ENCODE measurements around the gene FASTKD1. TPM values are rescaled to one million over a fixed set of nuclear protein-coding genes. Genes with fewer than 3 reads are reported as not detected.
"Not testable (repeated sequence)": the region's sequence is repeated elsewhere in the genome, so short reads cannot be mapped to it uniquely, and the experiment has no call there.

FASTKD1 gene, protein sequence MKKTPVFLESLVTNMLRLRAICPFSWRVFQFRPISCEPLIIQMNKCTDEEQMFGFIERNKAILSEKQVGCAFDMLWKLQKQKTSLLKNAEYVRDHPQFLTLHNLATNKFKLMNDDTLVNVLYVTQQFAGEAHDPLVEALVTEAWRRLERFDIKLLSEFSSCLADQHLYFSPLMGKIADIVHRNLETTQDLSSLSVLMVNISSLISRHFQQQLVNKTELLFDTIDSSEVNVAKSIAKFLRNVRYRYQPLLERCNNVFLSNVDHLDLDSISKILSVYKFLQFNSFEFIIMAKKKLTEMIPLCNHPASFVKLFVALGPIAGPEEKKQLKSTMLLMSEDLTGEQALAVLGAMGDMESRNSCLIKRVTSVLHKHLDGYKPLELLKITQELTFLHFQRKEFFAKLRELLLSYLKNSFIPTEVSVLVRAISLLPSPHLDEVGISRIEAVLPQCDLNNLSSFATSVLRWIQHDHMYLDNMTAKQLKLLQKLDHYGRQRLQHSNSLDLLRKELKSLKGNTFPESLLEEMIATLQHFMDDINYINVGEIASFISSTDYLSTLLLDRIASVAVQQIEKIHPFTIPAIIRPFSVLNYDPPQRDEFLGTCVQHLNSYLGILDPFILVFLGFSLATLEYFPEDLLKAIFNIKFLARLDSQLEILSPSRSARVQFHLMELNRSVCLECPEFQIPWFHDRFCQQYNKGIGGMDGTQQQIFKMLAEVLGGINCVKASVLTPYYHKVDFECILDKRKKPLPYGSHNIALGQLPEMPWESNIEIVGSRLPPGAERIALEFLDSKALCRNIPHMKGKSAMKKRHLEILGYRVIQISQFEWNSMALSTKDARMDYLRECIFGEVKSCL
- 10 to 100 TPM; 37.2 to 47.3 (median 42.1) TPM for total RNA-seq

DNA sequence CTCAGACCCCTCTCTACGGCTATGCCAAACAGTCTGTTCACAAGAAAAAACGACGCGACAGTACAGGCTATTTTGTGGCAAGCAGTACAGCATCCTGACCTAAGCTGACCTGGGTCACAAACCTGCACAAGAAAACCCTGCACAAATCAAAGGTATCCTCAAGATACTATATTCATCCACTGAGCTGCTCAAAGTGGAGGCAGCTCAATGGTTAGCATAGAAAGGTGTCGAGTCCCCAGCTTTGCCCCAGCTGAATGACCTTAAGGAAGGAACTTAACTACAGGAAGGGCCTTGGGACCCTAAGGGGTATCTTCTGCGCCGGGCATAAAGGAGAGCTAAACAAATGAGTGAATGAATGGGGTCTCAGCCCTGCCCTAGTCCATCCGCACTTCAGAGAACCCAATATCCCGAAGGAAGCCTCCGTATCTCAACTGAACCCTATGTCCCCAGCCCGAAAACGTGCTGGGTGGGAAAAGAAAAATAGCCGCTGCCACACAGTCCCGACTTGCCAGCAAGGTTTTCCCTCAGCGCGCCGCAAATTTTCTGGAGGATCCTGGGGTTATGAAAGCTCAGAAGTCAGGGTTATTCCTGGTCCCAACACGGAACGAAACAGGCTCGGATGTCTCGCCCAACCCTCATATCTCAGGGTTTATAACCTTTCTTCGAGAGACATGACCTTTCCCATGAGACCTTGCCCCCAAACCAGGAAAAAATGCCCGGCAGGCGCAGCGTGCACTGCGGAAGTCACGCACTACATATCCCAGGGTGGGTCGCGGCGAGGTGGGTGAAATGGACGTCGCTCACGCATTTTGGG is at the start of gene FASTKD1:
Gene FASTKD1 (minus strand): TSS at position 706 of the 814 bp plus-strand sequence. CDS start 1,836 bp downstream, outside the sequence.
- peaks cover 20% of the 10 kb centered on the region for H3K4me1 Mint-ChIP-seq (ENCODE audit: low read depth)
- DNase-seq (peak; percentile 83), ATAC-seq (peak; percentile 100)
- H3K36me3 Mint-ChIP-seq (ENCODE audit: insufficient read depth) = peaks cover 11% of the 10 kb centered on the region
- H3K4me3 Mint-ChIP-seq = peak within 1 kb of the TSS; percentile 96
- H3K27me3 Mint-ChIP-seq (ENCODE audit: low read depth) = no peaks in the 10 kb centered on the region
- no peaks in the 10 kb centered on the region for H3K9me3 Mint-ChIP-seq

DNA sequence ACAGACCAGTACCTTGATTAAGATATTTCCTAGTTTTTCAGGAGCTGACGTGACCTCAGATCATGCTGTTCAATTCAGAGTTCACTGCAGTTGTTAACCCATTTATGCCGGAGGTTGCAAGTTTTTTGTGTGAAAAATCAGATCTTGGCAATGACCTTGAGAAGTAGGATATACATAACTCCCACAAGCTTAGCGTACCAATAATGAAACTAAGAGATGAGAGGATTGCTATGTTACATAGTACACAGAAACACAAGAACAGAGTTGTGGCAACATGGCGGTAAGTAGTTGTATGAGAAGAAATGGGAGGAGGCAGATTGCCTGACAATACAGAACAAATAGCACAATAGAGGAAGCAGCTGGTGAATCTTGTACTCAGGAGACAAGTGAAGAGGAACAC is 49.6 kb upstream of the FASTKD1 start:
- H3K27me3 Mint-ChIP-seq (ENCODE audit: low read depth) = no peaks in the 10 kb centered on the region
- ATAC-seq (no peak), DNase-seq (no peak)
- H3K36me3 Mint-ChIP-seq (ENCODE audit: insufficient read depth) = peaks cover 37% of the 10 kb centered on the region
- no peak overlapping the region for H3K4me3 Mint-ChIP-seq
- H3K9me3 Mint-ChIP-seq = no peaks in the 10 kb centered on the region
- H3K4me1 Mint-ChIP-seq (ENCODE audit: low read depth) = peaks cover 21% of the 10 kb centered on the region

DNA sequence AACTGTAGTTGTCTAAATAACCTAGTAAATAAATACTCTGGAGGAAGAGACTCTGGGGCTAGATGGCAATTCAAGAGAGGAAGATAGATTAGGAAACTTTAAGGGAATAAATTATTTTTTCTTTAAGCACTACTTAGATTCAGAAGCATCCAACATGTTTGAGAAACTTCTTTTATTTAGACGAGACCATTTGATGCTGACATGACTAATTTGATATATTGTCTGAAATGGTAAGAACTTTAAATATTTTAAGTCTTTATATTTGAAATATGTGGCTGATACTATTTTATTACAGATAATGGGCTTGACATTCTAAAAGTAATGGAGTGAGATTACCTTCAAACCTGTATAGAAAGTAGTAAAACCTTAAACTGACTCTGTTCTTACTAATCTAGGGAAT is 46.8 kb upstream of the FASTKD1 start:
- Mint-ChIP-seq H3K36me3 (ENCODE audit: insufficient read depth) (peaks cover 61% of the 10 kb centered on the region), H3K4me3 (no peak overlapping the region), H3K4me1 (ENCODE audit: low read depth) (peaks cover 32% of the 10 kb centered on the region), H3K27me3 (ENCODE audit: low read depth) (no peaks in the 10 kb centered on the region), H3K9me3 (peaks cover 1% of the 10 kb centered on the region)
- ATAC-seq (no peak), DNase-seq (no peak)

DNA sequence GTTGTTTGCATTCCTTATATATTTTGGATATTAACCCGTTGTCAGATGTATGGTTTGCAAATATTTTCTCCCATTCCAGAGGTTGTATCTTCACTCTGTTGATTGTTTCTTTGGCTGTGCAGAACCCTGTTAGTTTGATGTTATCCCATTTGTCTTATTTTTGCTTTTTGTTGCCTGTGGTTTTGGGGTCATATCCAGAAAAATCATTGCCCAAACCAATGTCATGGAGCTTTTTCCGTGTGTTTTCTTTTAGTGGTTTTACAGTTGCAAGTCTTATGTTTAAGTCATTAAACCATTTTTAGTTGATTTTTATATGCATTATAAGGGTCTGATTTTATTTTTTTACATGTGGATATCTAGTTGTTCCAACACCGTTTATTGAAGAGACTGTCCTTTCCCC is 46.3 kb upstream of the FASTKD1 start:
- Mint-ChIP-seq H3K27me3 (ENCODE audit: low read depth) (no peaks in the 10 kb centered on the region), H3K4me3 (no peak overlapping the region), H3K9me3 (peaks cover 3% of the 10 kb centered on the region), H3K36me3 (ENCODE audit: insufficient read depth) (peaks cover 65% of the 10 kb centered on the region), H3K4me1 (ENCODE audit: low read depth) (peaks cover 32% of the 10 kb centered on the region)
- DNase-seq (no peak), ATAC-seq (no peak)

DNA sequence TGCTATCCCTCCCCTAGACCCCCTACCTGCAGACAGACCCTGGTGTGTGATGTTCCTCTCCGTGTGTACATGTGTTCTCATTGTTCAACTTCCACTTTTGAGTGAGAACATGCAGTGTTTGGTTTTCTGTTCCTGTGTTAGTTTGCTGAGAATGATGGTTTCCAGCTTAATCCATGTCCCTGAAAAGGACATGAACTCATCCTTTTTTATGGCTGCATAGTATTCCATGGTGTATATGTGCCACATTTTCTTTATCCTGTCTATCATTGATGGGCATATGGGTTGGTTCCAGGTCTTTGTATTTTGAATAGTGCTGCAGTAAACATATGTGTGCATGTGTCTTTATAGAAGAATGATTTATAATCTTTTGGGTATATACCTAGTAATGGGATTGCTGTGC is 42.3 kb upstream of the FASTKD1 start:
- H3K27me3 Mint-ChIP-seq (ENCODE audit: low read depth); ATAC-seq; H3K9me3 Mint-ChIP-seq; H3K4me3 Mint-ChIP-seq; DNase-seq: not testable (repeated sequence)
- Mint-ChIP-seq H3K4me1 (ENCODE audit: low read depth) (peaks cover 25% of the 10 kb centered on the region), H3K36me3 (ENCODE audit: insufficient read depth) (peaks cover 76% of the 10 kb centered on the region)

DNA sequence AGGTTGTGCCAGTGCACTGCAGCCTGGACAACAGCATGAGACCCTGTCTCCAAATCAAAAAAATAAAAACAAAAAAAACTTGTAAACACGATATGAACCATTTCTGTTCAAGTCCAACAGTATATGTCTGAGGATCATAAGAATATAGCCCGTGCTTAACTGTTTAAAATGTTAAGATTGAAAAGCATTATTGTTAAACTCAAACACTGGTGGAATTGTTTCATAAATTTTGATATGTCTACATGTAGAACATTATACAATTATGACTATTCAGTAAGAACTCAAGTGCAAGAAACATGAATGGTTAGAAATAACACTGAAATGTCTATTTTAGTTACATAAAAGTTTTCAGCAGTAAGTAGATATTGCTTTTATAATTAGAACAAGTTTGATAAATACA is 40.2 kb upstream of the FASTKD1 start:
- H3K4me1 Mint-ChIP-seq (ENCODE audit: low read depth) = peaks cover 15% of the 10 kb centered on the region
- no peak overlapping the region for H3K4me3 Mint-ChIP-seq
- DNase-seq = no peak
- peaks cover 80% of the 10 kb centered on the region for H3K36me3 Mint-ChIP-seq (ENCODE audit: insufficient read depth)
- no peak for ATAC-seq
- H3K27me3 Mint-ChIP-seq (ENCODE audit: low read depth) = no peaks in the 10 kb centered on the region
- H3K9me3 Mint-ChIP-seq = peaks cover 3% of the 10 kb centered on the region

DNA sequence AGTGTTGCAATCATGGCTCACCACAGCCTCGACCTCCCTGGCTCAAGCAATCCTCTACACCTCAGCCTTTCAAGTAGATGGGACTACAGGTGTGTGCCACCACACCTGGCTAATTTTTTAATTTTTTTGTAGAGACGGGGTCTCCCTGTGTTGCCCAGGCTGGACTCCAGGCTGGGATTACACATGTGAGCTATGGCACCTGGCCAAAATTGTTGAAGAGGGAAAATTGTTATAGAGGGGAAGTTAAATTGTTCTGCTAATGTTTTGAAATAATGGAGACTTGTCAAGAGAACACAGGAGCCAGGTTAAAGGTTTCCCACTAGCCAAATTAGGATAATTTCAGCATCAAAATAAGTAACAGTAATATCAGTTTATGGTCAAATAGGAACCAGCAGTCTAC is 35.6 kb upstream of the FASTKD1 start:
- DNase-seq (no peak), ATAC-seq (no peak)
- H3K36me3 Mint-ChIP-seq (ENCODE audit: insufficient read depth) = peaks cover 52% of the 10 kb centered on the region
- H3K9me3 Mint-ChIP-seq = no peaks in the 10 kb centered on the region
- H3K27me3 Mint-ChIP-seq (ENCODE audit: low read depth) = no peaks in the 10 kb centered on the region
- no peaks in the 10 kb centered on the region for H3K4me1 Mint-ChIP-seq (ENCODE audit: low read depth)
- H3K4me3 Mint-ChIP-seq = no peak overlapping the region

DNA sequence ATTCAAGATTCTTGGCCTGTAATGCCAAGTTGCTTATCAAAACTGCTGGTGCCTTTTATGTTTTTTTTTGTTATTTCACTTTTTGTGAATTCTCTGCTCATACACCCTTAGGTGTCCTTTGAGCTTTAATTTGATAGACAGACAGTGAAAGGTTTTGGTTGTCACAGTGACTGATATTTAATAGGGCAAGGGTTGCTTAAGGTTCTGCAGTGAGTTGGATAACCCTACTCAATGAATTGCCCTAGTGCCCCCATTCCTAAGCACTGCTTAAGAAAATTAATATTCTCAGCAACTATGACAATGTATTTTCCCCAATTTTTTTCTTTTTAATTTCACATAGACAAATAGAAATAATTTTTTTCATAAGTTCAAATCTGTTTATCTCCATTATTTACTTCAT is 25.9 kb upstream of the FASTKD1 start:
- no peak overlapping the region for H3K4me3 Mint-ChIP-seq
- H3K4me1 Mint-ChIP-seq (ENCODE audit: low read depth) = peaks cover 38% of the 10 kb centered on the region
- DNase-seq (no peak), ATAC-seq (no peak)
- peaks cover 13% of the 10 kb centered on the region for H3K36me3 Mint-ChIP-seq (ENCODE audit: insufficient read depth)
- H3K27me3 Mint-ChIP-seq (ENCODE audit: low read depth) = no peaks in the 10 kb centered on the region
- no peaks in the 10 kb centered on the region for H3K9me3 Mint-ChIP-seq

DNA sequence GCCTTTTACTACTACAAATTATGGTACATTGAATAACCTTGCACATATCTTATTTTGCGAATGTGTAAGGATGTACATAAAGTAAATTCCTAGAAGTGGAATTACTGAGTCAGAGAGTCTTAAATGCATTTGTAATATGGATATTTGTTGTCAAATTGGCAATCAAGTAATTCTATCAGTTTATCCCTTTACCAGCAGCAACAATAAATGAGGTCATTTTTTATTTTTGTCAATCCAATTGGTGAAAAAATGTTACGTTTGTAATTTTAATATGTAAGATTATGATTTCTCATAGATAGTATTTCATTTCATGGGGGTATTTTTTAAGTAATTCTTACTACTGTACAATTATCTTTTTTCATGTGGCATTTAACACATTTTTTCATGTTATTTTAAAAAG is 25.3 kb upstream of the FASTKD1 start:
- no peak for ATAC-seq
- H3K36me3 Mint-ChIP-seq (ENCODE audit: insufficient read depth) = peaks cover 11% of the 10 kb centered on the region

DNA sequence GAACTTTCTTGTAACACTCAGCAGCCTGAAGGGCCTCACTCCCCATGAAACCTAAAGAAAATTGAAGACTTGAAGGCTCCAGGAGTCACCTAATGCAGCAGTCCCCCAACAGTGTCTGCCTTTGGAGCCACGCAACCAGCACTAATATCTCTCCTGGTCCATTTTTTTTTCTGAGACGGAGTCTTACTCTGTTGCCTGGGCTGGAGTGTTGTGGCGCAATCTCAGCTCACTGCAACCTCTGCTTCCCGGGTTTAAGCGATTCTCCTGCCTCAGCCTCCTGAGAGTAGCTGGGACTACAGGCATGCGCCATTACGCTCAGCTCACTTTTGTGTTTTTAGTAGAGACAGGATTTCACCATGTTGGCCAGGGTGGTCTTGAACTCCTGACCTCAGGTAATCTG is 22.9 kb upstream of the FASTKD1 start:
- peaks cover 37% of the 10 kb centered on the region for H3K4me1 Mint-ChIP-seq (ENCODE audit: low read depth)
- not testable (repeated sequence) for H3K4me3 Mint-ChIP-seq; H3K9me3 Mint-ChIP-seq; ATAC-seq; H3K36me3 Mint-ChIP-seq (ENCODE audit: insufficient read depth); DNase-seq; H3K27me3 Mint-ChIP-seq (ENCODE audit: low read depth)

More for the DNA sequence above, 25.3 kb upstream of the FASTKD1 start:
- H3K9me3 Mint-ChIP-seq = no peaks in the 10 kb centered on the region
- H3K4me3 Mint-ChIP-seq = no peak overlapping the region
- no peaks in the 10 kb centered on the region for H3K27me3 Mint-ChIP-seq (ENCODE audit: low read depth)
- no peak for DNase-seq
- peaks cover 38% of the 10 kb centered on the region for H3K4me1 Mint-ChIP-seq (ENCODE audit: low read depth)

DNA sequence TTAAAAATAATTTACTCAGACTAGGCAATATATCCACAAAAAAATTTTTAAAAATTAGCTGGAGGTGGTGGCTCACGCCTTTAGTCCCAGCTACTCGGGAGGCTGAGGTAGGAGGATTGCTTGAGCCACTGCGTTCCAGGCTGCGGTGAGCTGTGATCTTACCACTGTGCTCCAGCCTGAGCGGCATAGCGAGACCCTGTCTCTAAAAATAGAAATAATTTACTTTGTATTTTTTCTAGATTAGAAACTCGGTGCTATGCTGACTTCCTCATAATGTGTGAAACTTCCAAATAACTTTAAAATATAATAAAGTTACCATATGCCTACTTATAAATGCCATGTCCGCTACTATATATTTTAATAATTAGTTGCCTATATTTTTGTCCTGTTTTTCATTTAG is 17.1 kb upstream of the FASTKD1 start:
- Mint-ChIP-seq H3K4me3 (no peak overlapping the region), H3K36me3 (ENCODE audit: insufficient read depth) (peaks cover 6% of the 10 kb centered on the region), H3K9me3 (no peaks in the 10 kb centered on the region), H3K27me3 (ENCODE audit: low read depth) (no peaks in the 10 kb centered on the region), H3K4me1 (ENCODE audit: low read depth) (peaks cover 43% of the 10 kb centered on the region)
- ATAC-seq (no peak), DNase-seq (no peak)

DNA sequence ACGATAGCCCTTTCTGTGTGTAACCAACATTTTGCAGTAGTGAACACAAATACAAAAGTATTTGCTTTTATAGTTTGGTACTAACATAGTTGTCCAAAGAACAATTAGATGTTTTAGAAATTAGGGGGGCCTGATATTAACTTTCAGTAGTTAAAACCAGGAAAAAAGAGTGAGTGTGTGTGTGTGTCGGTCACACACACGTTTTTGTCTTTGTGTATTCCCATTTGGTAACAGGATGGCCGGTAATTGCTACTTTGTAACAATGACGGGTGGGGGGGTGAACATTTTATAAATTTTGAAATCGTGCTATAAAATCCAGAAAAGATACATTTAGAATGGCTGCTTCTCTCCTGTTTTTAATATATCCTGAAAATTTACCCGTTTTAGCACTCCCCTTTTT is 12.0 kb upstream of the FASTKD1 start:
- Mint-ChIP-seq H3K36me3 (ENCODE audit: insufficient read depth) (peaks cover 3% of the 10 kb centered on the region), H3K4me3 (peak overlapping the region; percentile 99), H3K27me3 (ENCODE audit: low read depth) (no peaks in the 10 kb centered on the region), H3K4me1 (ENCODE audit: low read depth) (peaks cover 49% of the 10 kb centered on the region), H3K9me3 (peaks cover 3% of the 10 kb centered on the region)
- no peak for ATAC-seq
- no peak for DNase-seq

DNA sequence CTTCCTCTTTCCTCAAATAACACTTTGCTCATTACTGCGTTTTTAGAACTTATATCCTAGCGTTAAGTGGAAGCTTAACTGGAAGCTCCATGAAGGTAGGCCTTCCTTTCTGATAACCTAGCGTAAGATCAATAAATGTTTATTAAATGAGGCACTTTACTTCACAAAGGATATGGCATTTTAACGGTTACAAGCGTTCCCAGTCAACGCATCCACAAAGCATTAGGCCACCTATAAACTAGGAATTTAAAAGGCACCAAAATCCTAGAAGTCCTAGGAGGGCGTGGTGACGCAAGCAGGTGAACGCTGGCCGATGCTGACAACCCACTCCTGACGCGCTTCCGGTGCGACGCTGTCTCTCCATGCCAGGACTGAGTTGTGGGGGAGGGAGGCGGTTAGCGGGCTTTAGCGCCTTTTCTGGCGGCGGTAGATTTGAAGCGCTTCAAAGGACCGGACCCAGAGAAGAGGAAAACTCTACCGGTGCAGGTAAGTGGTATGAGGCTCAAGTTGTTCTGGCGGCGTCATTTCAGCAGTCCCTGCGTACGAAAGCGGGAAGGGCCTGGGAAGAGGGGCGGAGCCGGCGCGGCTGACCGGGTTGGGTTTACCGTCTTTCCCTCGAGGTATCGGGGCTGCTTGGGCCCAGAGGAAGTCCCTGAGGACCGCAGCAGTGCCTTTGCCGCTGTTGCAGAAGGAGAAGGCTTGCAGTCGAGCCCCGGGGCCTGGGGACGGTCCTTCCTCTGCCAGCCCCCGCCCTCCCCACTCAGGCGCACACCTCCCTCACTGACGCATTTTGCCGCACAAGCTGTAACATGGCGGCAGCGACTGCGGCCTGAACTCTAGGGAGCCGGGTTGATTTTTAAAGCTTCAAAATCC is 10.6 kb upstream of the FASTKD1 start, which contains the start of gene PPIG:
Gene PPIG (plus strand): TSS at position 347 of the 873 bp plus-strand sequence. CDS start 19,691 bp downstream, outside the sequence.
- no peaks in the 10 kb centered on the region for H3K36me3 Mint-ChIP-seq (ENCODE audit: insufficient read depth)

More for the DNA sequence above, 10.6 kb upstream of the FASTKD1 start, which contains the start of gene PPIG:
- peaks cover 36% of the 10 kb centered on the region for H3K4me1 Mint-ChIP-seq (ENCODE audit: low read depth)
- DNase-seq = peak; percentile 81
- H3K9me3 Mint-ChIP-seq = peaks cover 3% of the 10 kb centered on the region
- H3K4me3 Mint-ChIP-seq = peak within 1 kb of the TSS; percentile 99
- peak; percentile 96 to 97 for ATAC-seq
- H3K27me3 Mint-ChIP-seq (ENCODE audit: low read depth) = no peaks in the 10 kb centered on the region
